ENCODE results near the gene TNFSF13B.

TNFSF13B gene

GRCh38 chr13:108268466-108269112, 929 bp upstream of the TNFSF13B start:
- no peak for TF ChIP-seq CTCF (IDR thresholded peaks at IDR 0.05; ENCODE audit: borderline replicate concordance, control extremely low read depth, extremely low read depth, insufficient read depth, missing control alignments)
- DNase-seq (ENCODE audit: low spot score) = no peak

DNA sequence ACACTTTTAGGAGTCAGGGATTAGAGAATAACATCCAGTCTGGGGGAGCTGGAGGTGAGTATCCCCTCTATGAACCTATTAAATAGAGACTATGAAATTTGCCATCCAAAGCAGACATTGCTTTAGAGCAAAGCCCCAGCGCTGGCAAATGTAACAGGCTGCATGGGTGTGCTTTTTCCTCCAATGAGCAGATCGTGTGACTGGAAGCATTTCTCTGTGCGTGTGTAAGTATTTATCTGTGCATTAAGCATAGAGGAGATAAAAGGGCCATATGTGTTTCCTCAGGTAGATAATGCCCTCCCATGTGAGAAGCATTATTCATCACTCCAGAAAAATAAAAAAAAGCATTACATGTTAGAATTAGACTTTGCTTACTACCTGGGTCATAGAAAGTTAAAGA, 924 bp downstream of the TNFSF13B start:
- in situ Hi-C loops (cut with MboI; ENCODE audit: low sequenced_read_pairs, unreplicated experiment) = no loop called here

More at GRCh38 chr13:108268466-108269112, 929 bp upstream of the TNFSF13B start:
- in situ Hi-C loops (cut with MboI; ENCODE audit: low sequenced_read_pairs, unreplicated experiment) = no loop called here

DNA sequence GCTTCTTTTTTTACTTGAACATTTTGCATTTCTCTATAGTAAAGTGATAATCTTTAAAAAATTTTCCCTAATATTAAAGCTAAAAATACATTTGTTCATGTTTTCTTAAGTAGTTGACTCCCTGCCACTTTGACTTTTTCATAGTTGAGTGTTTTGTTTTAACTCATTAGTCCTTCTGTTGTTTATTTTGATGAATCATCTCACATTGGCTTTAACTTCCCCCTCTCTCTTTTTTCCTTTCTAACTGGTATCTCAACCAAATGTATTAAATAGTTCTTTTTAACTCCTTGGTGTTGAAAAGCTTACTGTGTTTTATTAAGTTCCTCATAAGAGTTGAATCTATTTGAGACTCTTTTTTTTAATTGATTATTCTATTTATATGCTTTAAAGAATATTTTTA, 2.8 kb downstream of the TNFSF13B start:
- in situ Hi-C loops (cut with MboI; ENCODE audit: low sequenced_read_pairs, unreplicated experiment) = no loop called here
- no peak for TF ChIP-seq CTCF (IDR thresholded peaks at IDR 0.05; ENCODE audit: borderline replicate concordance, control extremely low read depth, extremely low read depth, insufficient read depth, missing control alignments)
- DNase-seq (ENCODE audit: low spot score) = no peak

More for the DNA sequence above, 924 bp downstream of the TNFSF13B start:
- no peak for TF ChIP-seq CTCF (IDR thresholded peaks at IDR 0.05; ENCODE audit: borderline replicate concordance, control extremely low read depth, extremely low read depth, insufficient read depth, missing control alignments)
- no peak for DNase-seq (ENCODE audit: low spot score)

DNA sequence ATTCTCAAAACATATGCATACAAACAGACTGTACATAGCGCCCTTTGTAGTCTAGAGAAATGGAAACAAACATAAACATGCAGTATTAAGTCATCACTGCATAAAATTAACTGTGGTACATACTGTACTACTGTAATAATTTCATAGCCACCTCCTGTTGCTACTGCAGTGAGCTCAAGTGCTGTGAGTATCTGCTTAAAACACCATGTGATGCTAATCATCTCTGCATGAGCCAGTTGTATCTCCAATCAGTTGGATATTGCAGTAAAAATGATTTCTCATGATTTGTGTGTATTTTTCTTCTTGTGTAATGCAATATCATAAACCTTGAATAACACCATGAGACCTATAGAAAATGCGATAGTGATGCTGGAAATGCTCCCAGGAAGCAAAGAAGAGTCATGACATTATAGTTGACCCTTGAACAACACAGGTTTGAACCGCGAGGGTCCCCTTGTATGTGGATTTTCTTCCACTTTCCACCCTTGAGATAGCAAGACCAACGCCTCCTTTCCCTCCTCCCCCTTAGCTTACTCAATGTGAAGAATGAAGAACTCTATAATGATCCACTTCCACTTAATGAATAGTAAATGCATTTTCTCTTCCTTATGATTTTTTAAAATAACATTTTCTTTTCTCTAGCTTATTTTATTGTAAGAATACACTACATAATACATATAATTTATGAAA, 4.1 kb downstream of the TNFSF13B start:
- no peak for TF ChIP-seq CTCF (IDR thresholded peaks at IDR 0.05; ENCODE audit: borderline replicate concordance, control extremely low read depth, extremely low read depth, insufficient read depth, missing control alignments)
- in situ Hi-C loops (cut with MboI; ENCODE audit: low sequenced_read_pairs, unreplicated experiment) = no loop called here
- DNase-seq (ENCODE audit: low spot score) = no peak

- in situ Hi-C loops (cut with MboI; ENCODE audit: low sequenced_read_pairs, unreplicated experiment) = no loop called here
- no peak for TF ChIP-seq CTCF (IDR thresholded peaks at IDR 0.05; ENCODE audit: borderline replicate concordance, control extremely low read depth, extremely low read depth, insufficient read depth, missing control alignments)
- no peak for DNase-seq (ENCODE audit: low spot score)
Measured at GRCh38 chr13:108274718-108275117, 5.2 kb downstream of the TNFSF13B start.

DNA sequence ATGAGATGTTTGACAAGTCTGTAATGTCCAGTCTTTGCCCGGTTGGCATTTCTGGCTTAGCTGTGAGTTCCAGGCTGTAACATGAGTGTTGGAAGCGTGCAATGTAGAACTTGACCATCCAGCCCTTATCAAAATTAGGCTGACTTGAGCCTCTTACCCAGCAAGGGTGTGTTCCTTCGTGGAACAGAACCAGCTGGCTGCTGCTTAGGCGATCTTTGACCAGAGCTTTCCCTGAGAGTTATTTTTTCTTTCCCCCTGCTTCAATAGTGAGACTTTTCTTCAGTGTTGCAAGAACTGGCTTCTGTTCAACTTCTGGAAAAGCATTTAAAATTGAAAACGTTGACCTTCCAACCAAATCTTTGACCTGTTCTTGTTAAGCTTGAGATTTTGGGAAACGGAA, 6.5 kb downstream of the TNFSF13B start:
- TF ChIP-seq CTCF (IDR thresholded peaks at IDR 0.05; ENCODE audit: borderline replicate concordance, control extremely low read depth, extremely low read depth, insufficient read depth, missing control alignments) = no peak
- in situ Hi-C loops (cut with MboI; ENCODE audit: low sequenced_read_pairs, unreplicated experiment) = no loop called here
- no peak for DNase-seq (ENCODE audit: low spot score)
